Astrocyte of the spinal cord (primary cell): ENCODE measurements around the gene KLHL40.

Source experiments
- DNase-seq: peaks from one replicate; pipeline ENCODE4 v3.0.0; 2011; ENCODE audit warnings: low read depth, low spot score
- H3K4me3 ChIP-seq: 2 replicates; pipeline ENCODE4 v1.5.1; 2011; ENCODE audit warnings: low read depth, mild to moderate bottlenecking, low read length, moderate library complexity
- CTCF ChIP-seq: IDR thresholded peaks from 2 replicates; pipeline ENCODE4 v1.5.1; 2012; ENCODE audit warnings: low read depth, mild to moderate bottlenecking, low read length, inconsistent platforms
- in situ Hi-C: cut with HindIII; loops from 2 replicates; pipeline ENCODE4 v1.10.0; 2017; ENCODE audit warnings: low sequenced_read_pairs

Gene KLHL40

GRCh38 chr3:42734263-42734860, 49.0 kb downstream of the KLHL40 start:
- TF ChIP-seq CTCF: no peak
- no peak for DNase-seq
- in situ Hi-C loops: no loop called here
- no peak overlapping the region for H3K4me3 ChIP-seq

- DNase-seq: no peak
- in situ Hi-C loops: no loop called here
- no peak overlapping the region for H3K4me3 ChIP-seq
- TF ChIP-seq CTCF: no peak
Measured at GRCh38 chr3:42735019-42735418, 49.7 kb downstream of the KLHL40 start.

GRCh38 chr3:42735615-42736014, 50.3 kb downstream of the KLHL40 start:
- in situ Hi-C loops: no loop called here
- DNase-seq: no peak
- H3K4me3 ChIP-seq: no peak overlapping the region
- no peak for TF ChIP-seq CTCF

GRCh38 chr3:42736081-42736480, 50.7 kb downstream of the KLHL40 start:
- H3K4me3 ChIP-seq: no peak overlapping the region
- TF ChIP-seq CTCF: no peak
- DNase-seq: no peak
- in situ Hi-C loops: no loop called here

- in situ Hi-C loops: no loop called here
- DNase-seq: no peak
- H3K4me3 ChIP-seq: no peak overlapping the region
- TF ChIP-seq CTCF: no peak
Measured at GRCh38 chr3:42736531-42736930, 51.2 kb downstream of the KLHL40 start.

GRCh38 chr3:42739401-42740158, 54.2 kb downstream of the KLHL40 start:
- no peak for TF ChIP-seq CTCF
- in situ Hi-C loops: no loop called here
- H3K4me3 ChIP-seq: no peak overlapping the region
- DNase-seq: no peak
